Ishikawa (cell line): ENCODE measurements around the gene STARD7.

ENCODE experiments used
- CREB1 ChIP-seq: IDR thresholded peaks from 2 replicates; pipeline ENCODE4 v1.6.1; 2012; ENCODE audit warnings: low read depth
- EGR1 ChIP-seq: IDR thresholded peaks from 2 replicates; pipeline ENCODE4 v1.6.1; 2012
- EP300 ChIP-seq: IDR thresholded peaks from 2 replicates; pipeline ENCODE4 v1.6.1; 2012; ENCODE audit warnings: borderline replicate concordance
- FOXM1 ChIP-seq: IDR thresholded peaks from 2 replicates; pipeline ENCODE4 v1.6.1; 2012; ENCODE audit warnings: low read depth, borderline replicate concordance
- MAX ChIP-seq: IDR thresholded peaks from 2 replicates; pipeline ENCODE4 v1.6.1; 2012
- RAD21 ChIP-seq: IDR thresholded peaks from 2 replicates; pipeline ENCODE4 v1.6.1; 2012; ENCODE audit warnings: low read depth
- REST ChIP-seq: IDR thresholded peaks from 2 replicates; pipeline ENCODE4 v1.6.1; 2012; ENCODE audit warnings: low read depth, mild to moderate bottlenecking
- TAF1 ChIP-seq: IDR thresholded peaks from 2 replicates; pipeline ENCODE4 v1.6.1; 2012; ENCODE audit warnings: low read depth, mild to moderate bottlenecking
- YY1 ChIP-seq: IDR thresholded peaks from 2 replicates; pipeline ENCODE4 v1.6.1; 2012; ENCODE audit warnings: low read depth
- TF ChIP-seq, protein P1 (sequence below): IDR thresholded peaks from 2 replicates; pipeline ENCODE4 v1.6.1; 2012

DNA sequence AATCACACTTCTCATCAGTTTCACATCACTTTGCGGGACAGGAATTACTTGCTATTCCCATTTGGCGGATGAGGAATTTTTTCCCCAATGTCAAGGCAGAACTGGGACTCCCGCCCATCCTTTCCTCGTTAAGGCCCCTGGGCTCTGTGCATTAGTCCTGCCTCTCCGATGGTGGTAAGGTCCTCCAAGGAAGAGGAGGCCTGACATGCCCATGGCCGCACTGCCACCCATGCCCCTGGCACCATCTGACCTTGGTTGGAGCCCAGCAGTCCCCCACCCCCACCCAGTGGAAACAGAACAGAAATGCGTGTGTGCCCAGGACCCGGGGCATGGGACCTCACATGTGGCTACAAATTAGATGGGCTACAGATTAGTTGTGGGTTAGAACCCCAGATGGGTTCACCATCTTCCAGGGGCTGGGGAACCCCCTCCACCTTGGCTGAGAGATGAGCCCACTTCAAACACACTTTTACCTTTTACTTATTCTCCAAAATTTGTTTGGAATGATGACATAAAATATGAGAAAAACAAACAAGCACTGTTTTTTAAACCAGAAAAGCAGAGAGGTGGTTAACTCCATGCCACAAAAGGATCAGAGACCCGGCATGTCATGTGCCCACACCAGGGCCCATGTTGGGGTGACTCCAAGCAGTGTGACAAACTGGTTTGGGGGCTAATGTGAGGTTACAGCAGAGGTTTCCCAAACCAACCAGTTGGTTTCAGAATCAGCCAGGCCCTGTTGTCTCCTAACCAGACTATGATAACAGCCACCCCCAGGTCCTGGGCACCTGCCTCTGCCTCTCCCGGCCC lies 52.4 kb downstream of the STARD7 start:
- no peak for TF ChIP-seq CREB1
- no peak for TF ChIP-seq EP300
- no peak for TF ChIP-seq MAX
- no peak for TF ChIP-seq YY1
- TF ChIP-seq EGR1, result no peak
- TF ChIP-seq REST, result no peak
- TF ChIP-seq, protein P1, sequence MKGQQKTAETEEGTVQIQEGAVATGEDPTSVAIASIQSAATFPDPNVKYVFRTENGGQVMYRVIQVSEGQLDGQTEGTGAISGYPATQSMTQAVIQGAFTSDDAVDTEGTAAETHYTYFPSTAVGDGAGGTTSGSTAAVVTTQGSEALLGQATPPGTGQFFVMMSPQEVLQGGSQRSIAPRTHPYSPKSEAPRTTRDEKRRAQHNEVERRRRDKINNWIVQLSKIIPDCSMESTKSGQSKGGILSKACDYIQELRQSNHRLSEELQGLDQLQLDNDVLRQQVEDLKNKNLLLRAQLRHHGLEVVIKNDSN, result no peak
- TF ChIP-seq FOXM1, result no peak
- TF ChIP-seq TAF1, result no peak
- no peak for TF ChIP-seq RAD21
